Activated B cell treated with CpG ODN at 0.5 μM for 24 hours (primary cell): ENCODE data around the gene ACTR3C. TPM values are rescaled to one million over a fixed set of nuclear protein-coding genes. Genes with fewer than 3 reads are reported as not detected.

Experiments
- ATAC-seq: fragments of 200-7000 bp; cut with Tn5 transposase; one replicate; pipeline ENCODE4 v1.10.0; 2021; ENCODE audit warnings: low read depth, mild to moderate bottlenecking, moderate library complexity
- CTCF ChIA-PET: fragments of 350-600 bp; sonication (Branson Sonifier 250); formaldehyde crosslinking; loops from one replicate; lab custom pipeline; 2021; ENCODE audit warnings: antibody characterized with exemption; lab: Charles Lee
- POLR2A ChIA-PET: fragments of 350-600 bp; sonication (Branson Sonifier 250); formaldehyde crosslinking; loops from one replicate; lab custom pipeline; 2021; ENCODE audit warnings: antibody characterized with exemption; lab: Charles Lee
- DNase-seq: peaks from one replicate; pipeline ENCODE4 v3.0.0; 2022
- H3K27ac Mint-ChIP-seq: one replicate; pipeline ENCODE4 v1.8.0; 2020; ENCODE audit warnings: mixed read lengths
- H3K27me3 Mint-ChIP-seq: one replicate; pipeline ENCODE4 v1.8.0; 2021; ENCODE audit warnings: mixed read lengths
- H3K36me3 Mint-ChIP-seq: one replicate; pipeline ENCODE4 v1.8.0; 2021; ENCODE audit warnings: low read depth, mixed read lengths
- H3K4me1 Mint-ChIP-seq: one replicate; pipeline ENCODE4 v1.8.0; 2021; ENCODE audit warnings: mixed read lengths
- H3K4me3 Mint-ChIP-seq: one replicate; pipeline ENCODE4 v1.8.0; 2020; ENCODE audit warnings: mild to moderate bottlenecking, mixed read lengths
- H3K9me3 Mint-ChIP-seq: one replicate; pipeline ENCODE4 v1.8.0; 2020; ENCODE audit warnings: mixed read lengths
- intact Hi-C: fragments of 100-400 bp; cut with micrococcal nuclease; formaldehyde crosslinking; loops from one replicate; pipeline ENCODE4 v1.15.1; 2024
- total RNA-seq: library from RNA; stranded (reverse); gene quantifications from 2 replicates; pipeline ENCODE4 v1.2.3, GENCODE V29; 2022
- TF ChIP-seq, protein P1 (sequence below): fragments of 200-600 bp; IDR thresholded peaks from one replicate; pipeline ENCODE4 v1.8.0; 2022; ENCODE audit warnings: antibody characterized with exemption, mild to moderate bottlenecking

ACTR3C gene
- total RNA-seq, 1 donor from 2014 or later: 14.3 TPM

DNA sequence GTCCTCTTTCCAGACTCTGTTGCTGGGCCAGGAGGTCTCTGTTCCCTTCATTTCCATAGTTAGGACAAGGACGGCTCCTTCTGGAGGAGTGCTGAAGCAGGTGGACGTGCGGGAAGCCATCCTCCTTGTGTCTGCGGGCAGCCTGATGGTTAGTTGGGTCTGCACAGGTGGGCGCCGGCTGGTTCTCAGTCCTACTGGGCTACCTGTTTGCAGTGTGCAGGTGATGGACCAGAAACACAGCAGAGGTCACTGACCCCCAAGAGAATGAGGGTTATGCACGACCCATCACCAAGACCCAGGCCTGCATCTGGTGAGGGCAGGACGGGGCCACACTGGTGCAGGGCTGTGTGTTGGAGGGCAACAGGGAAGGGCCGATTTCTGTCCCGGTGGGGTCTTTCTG lies 10.3 kb upstream of the ACTR3C start:
- TF ChIP-seq, protein P1, sequence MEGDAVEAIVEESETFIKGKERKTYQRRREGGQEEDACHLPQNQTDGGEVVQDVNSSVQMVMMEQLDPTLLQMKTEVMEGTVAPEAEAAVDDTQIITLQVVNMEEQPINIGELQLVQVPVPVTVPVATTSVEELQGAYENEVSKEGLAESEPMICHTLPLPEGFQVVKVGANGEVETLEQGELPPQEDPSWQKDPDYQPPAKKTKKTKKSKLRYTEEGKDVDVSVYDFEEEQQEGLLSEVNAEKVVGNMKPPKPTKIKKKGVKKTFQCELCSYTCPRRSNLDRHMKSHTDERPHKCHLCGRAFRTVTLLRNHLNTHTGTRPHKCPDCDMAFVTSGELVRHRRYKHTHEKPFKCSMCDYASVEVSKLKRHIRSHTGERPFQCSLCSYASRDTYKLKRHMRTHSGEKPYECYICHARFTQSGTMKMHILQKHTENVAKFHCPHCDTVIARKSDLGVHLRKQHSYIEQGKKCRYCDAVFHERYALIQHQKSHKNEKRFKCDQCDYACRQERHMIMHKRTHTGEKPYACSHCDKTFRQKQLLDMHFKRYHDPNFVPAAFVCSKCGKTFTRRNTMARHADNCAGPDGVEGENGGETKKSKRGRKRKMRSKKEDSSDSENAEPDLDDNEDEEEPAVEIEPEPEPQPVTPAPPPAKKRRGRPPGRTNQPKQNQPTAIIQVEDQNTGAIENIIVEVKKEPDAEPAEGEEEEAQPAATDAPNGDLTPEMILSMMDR: no peak
- peaks cover 38% of the 10 kb centered on the region for H3K36me3 Mint-ChIP-seq
- H3K4me3 Mint-ChIP-seq: no peak overlapping the region
- POLR2A ChIA-PET: no interaction called here
- H3K9me3 Mint-ChIP-seq: no peaks in the 10 kb centered on the region
- no peak overlapping the region for H3K27ac Mint-ChIP-seq
- H3K4me1 Mint-ChIP-seq: no peaks in the 10 kb centered on the region
- H3K27me3 Mint-ChIP-seq: no peaks in the 10 kb centered on the region
- ATAC-seq: no peak
- CTCF ChIA-PET: no interaction called here
- intact Hi-C loops: no loop called here
- no peak for DNase-seq

DNA sequence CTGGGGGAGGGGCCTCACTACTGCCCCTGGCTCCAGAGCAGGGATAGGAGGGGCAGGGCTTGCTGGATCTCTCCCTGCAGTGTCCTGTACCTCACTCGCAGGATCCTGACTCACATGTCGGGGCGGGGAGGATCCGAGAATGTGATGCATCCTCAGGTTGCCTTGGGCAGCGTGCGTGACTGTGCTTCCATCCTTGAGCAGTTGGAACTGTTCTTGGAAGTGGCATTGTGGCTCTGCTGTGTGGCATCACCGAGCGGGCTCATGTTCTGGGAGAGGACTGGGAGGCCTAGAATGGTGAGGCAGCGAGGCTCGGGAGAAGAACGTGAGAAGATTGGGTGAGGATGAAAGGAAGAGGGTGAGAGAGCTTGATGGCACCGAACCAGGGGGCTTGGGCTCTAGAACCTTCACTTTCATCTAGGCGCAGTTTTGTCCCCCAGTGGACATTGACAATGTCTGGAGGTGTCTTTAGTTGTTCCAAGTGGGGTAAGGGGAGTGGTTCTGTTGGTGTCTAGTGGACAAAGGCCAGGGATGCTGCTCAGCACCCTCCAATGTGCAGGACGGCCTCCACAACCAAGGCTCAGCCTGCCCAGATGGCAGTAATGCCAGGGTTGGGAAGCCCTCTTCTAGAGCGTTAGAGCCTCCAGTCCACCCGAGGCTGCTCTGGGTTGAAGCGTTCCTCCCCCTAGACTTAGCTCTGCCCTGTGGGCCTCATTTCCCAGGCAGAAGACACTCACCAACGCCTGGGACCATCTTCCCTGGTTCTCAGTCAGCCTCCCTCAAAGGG lies 9.7 kb upstream of the ACTR3C start:
- ChIA-PET POLR2A (no interaction called here), CTCF (no interaction called here)
- TF ChIP-seq, protein P1: no peak
- intact Hi-C loops: no loop called here
- H3K4me3 Mint-ChIP-seq: no peak overlapping the region
- H3K27me3 Mint-ChIP-seq: no peaks in the 10 kb centered on the region
- ATAC-seq (no peak), DNase-seq (no peak)
- H3K27ac Mint-ChIP-seq: no peak overlapping the region
- H3K36me3 Mint-ChIP-seq: peaks cover 43% of the 10 kb centered on the region
- H3K9me3 Mint-ChIP-seq: no peaks in the 10 kb centered on the region
- H3K4me1 Mint-ChIP-seq: no peaks in the 10 kb centered on the region

DNA sequence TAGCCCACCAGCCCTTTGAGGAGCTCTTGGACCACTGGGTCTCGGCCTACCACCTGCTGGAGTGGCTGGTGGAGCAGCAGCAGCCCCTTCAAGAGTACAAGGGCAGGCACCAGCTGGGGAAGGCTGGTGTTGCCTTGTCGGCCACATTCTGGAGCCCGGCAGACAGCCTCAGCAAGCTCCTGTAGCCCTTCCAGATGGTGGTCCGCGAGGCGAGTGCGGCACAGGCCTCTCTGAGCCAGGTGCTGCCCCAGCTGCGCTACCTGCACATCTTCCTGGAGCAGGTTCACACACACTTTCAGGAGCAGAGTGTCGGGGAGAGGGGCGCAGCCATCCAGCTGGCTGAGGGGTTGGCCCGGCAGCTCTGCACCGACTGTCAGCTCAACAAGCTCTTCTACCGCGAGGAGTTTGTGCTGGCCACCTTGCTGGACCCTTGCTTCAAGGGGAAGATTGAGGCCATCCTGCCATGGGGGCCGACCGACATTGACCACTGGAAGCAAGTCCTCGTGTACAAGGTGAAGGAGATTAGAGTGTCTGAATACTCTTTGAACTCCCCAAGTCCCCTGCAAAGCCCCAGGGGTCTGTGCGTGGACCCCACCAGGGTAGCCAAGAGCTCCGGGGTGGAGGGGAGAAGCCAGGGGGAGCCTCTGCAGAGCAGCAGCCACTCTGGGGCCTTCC lies 7.0 kb upstream of the ACTR3C start:
- DNase-seq: no peak
- Mint-ChIP-seq H3K4me3 (no peak overlapping the region), H3K9me3 (no peaks in the 10 kb centered on the region), H3K4me1 (no peaks in the 10 kb centered on the region), H3K27ac (no peak overlapping the region), H3K36me3 (peaks cover 55% of the 10 kb centered on the region), H3K27me3 (no peaks in the 10 kb centered on the region)
- CTCF ChIA-PET: no interaction called here
- ATAC-seq: no peak
- intact Hi-C loops: no loop called here
- TF ChIP-seq, protein P1: no peak
- POLR2A ChIA-PET: no interaction called here

DNA sequence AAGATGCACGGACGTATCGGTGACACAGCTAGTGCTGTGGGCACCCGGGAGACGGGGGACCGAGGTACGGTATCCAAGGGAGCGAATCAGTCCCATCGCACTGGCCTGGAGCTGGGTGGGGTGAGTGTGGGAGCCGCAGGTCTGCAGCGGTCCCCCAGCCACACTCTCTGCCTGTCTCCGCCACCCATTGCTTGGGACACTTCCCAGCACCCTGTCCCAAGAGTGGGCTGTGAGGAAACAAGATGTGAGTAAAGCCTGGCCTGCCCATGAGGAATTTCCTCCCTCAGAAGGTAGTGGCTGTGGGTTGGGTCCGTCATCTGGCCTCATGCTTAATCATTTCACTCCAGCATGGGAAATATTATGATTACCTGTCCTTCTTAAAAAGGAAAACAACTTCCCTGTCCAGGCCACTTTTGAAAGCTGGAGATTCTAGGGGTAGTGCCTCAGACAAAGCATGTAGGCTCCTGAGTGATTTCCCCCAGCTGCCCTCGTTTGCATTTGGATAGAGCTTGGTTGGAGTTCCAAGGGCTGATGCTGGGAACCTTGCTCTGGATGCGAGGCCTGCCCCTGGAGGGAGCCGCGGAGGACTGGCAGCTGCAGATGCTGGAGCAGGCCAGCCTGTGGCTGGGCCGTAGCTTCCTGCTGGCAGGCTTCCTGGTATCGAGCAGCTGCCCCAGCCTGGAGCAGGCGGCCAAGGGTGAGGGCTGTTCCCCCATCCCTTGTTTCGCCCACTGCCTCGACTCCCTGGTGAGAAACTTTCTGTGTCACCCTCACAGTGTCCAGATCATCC lies 6.2 kb upstream of the ACTR3C start:
- H3K4me3 Mint-ChIP-seq: no peak overlapping the region

More for the DNA sequence above, 6.2 kb upstream of the ACTR3C start:
- Mint-ChIP-seq H3K27me3 (no peaks in the 10 kb centered on the region), H3K4me1 (peaks cover 4% of the 10 kb centered on the region), H3K36me3 (peaks cover 55% of the 10 kb centered on the region), H3K27ac (no peak overlapping the region), H3K9me3 (no peaks in the 10 kb centered on the region)
- POLR2A ChIA-PET: no interaction called here
- DNase-seq (no peak), ATAC-seq (no peak)
- TF ChIP-seq, protein P1: no peak
- CTCF ChIA-PET: no interaction called here
- intact Hi-C loops: loop anchor here (10.0 kb wide), 1 partner anchor 1185 kb away; the partner anchor contains the start of gene RHEB
